SU-DHL-6 (cell line): ENCODE results near the gene TCF12.

Source experiments
- H2AFZ ChIP-seq: fragments of 200-600 bp; sonication (generic); 2 replicates; pipeline ENCODE4 v1.6.1; 2014; ENCODE audit warnings: low read depth, mild to moderate bottlenecking, moderate library complexity, mixed read lengths, antibody characterized with exemption, low read length; ENCODE audit not compliant: severe bottlenecking
- H3F3A ChIP-seq: fragments of 200-600 bp; shearing (Covaris generic); 2 replicates; pipeline ENCODE4 v1.6.0; 2016; ENCODE audit warnings: antibody characterized with exemption, mild to moderate bottlenecking; ENCODE audit not compliant: insufficient read depth
- H3K27ac ChIP-seq: fragments of 200-600 bp; sonication (generic); 2 replicates; pipeline ENCODE4 v1.5.1; 2016; ENCODE audit warnings: low read depth, mild to moderate bottlenecking, low read length, moderate library complexity, mixed read lengths
- H3K27me3 ChIP-seq: fragments of 200-600 bp; sonication (generic), shearing (Covaris generic); 2 replicates; pipeline ENCODE4 v1.6.0; 2014; ENCODE audit warnings: mild to moderate bottlenecking, low read length
- H3K36me3 ChIP-seq: fragments of 200-600 bp; sonication (generic); 2 replicates; pipeline ENCODE4 v1.6.1; 2014; ENCODE audit warnings: mild to moderate bottlenecking, low read length, mixed read lengths
- H3K4me2 ChIP-seq: fragments of 300-600, 200-600 bp; shearing (Covaris generic), sonication (generic); 2 replicates; pipeline ENCODE4 v1.6.0; 2014; ENCODE audit warnings: low read length, low read depth, mild to moderate bottlenecking; ENCODE audit not compliant: poor library complexity, severe bottlenecking
- H3K4me3 ChIP-seq: fragments of 200-600 bp; sonication (generic); 2 replicates; pipeline ENCODE4 v1.5.1; 2014; ENCODE audit warnings: antibody characterized with exemption, low read length, mild to moderate bottlenecking, mixed read lengths; ENCODE audit not compliant: insufficient read depth, poor library complexity, severe bottlenecking
- H3K79me2 ChIP-seq: fragments of 200-600 bp; sonication (generic); 2 replicates; pipeline ENCODE4 v1.6.1; 2014; ENCODE audit warnings: mild to moderate bottlenecking, low read length, moderate library complexity; ENCODE audit not compliant: insufficient read depth
- H3K9ac ChIP-seq: fragments of 200-600 bp; sonication (generic); 2 replicates; pipeline ENCODE4 v1.7.0; 2014; ENCODE audit warnings: mild to moderate bottlenecking, low read length
- H3K9me2 ChIP-seq: fragments of 200-600 bp; sonication (generic); replicated peaks from 2 replicates; pipeline ENCODE4 v1.6.1; 2014; ENCODE audit warnings: low read length; ENCODE audit not compliant: insufficient read depth
- H3K9me3 ChIP-seq: fragments of 200-600 bp; sonication (generic); 2 replicates; pipeline ENCODE4 v1.6.1; 2014; ENCODE audit warnings: low read length, mixed read lengths; ENCODE audit not compliant: insufficient read depth
- H4K20me1 ChIP-seq: fragments of 200-600 bp; sonication (generic); 2 replicates; pipeline ENCODE4 v1.6.1; 2014; ENCODE audit warnings: low read depth, mild to moderate bottlenecking, antibody characterized with exemption, low read length, moderate library complexity, mixed read lengths
- CTCF ChIP-seq: fragments of 200-600 bp; sonication (generic); IDR thresholded peaks from one replicate; pipeline ENCODE4 v1.5.1; 2017; ENCODE audit warnings: antibody characterized with exemption, mild to moderate bottlenecking, low read length, moderate library complexity; ENCODE audit not compliant: insufficient read depth, poor library complexity, severe bottlenecking
- EZH2phosphoT487 ChIP-seq: fragments of 200-600 bp; sonication (generic), shearing (Covaris generic); conservative IDR thresholded peaks from 2 replicates; pipeline ENCODE4 v1.6.1; 2018; ENCODE audit warnings: mild to moderate bottlenecking, antibody characterized with exemption, low read length, moderate library complexity, mixed read lengths

TCF12 gene

GRCh38 chr15:57147621-57148020, 229.2 kb downstream of the TCF12 start:
- no peaks in the 10 kb centered on the region for H3K9me2 ChIP-seq
- H3K36me3 ChIP-seq, result peaks cover 6% of the 10 kb centered on the region; the same call in 1 of the 2 replicates
- no peaks in the 10 kb centered on the region for H3K79me2 ChIP-seq
- no peaks in the 10 kb centered on the region for H4K20me1 ChIP-seq
- H2AFZ ChIP-seq, result no peak overlapping the region
- no peak overlapping the region for H3K27ac ChIP-seq
- H3K4me2 ChIP-seq, result no peak overlapping the region
- H3F3A ChIP-seq, result 0 out of 2 replicates have a peak, but pooled peaks cover 8% of the 10 kb centered on the region
- no peak overlapping the region for H3K9ac ChIP-seq
- H3K9me3 ChIP-seq, result no peaks in the 10 kb centered on the region
- TF ChIP-seq EZH2phosphoT487 (no peak), CTCF (no peak)
- no peak overlapping the region for H3K4me3 ChIP-seq
- H3K27me3 ChIP-seq, result no peaks in the 10 kb centered on the region

- H3K4me2 ChIP-seq, result no peak overlapping the region
- H3K27me3 ChIP-seq, result no peaks in the 10 kb centered on the region
- no peaks in the 10 kb centered on the region for H3K79me2 ChIP-seq
- TF ChIP-seq EZH2phosphoT487 (no peak), CTCF (no peak)
- H2AFZ ChIP-seq, result no peak overlapping the region
- H3K27ac ChIP-seq, result no peak overlapping the region
- no peaks in the 10 kb centered on the region for H4K20me1 ChIP-seq
- no peaks in the 10 kb centered on the region for H3K9me2 ChIP-seq
- H3K4me3 ChIP-seq, result no peak overlapping the region
- 0 out of 2 replicates have a peak, but pooled peaks cover 8% of the 10 kb centered on the region for H3F3A ChIP-seq
- no peak overlapping the region for H3K9ac ChIP-seq
- H3K9me3 ChIP-seq, result no peaks in the 10 kb centered on the region
- H3K36me3 ChIP-seq, result peaks cover 7% of the 10 kb centered on the region; the same call in 1 of the 2 replicates
Measured at GRCh38 chr15:57148262-57148661, 229.8 kb downstream of the TCF12 start.

- Histone ChIP-seq H3F3A (0 out of 2 replicates have a peak, but pooled peaks cover 8% of the 10 kb centered on the region), H3K9me2 (no peaks in the 10 kb centered on the region), H3K79me2 (no peaks in the 10 kb centered on the region), H3K27me3 (no peaks in the 10 kb centered on the region), H3K9me3 (no peaks in the 10 kb centered on the region), H3K4me2 (no peak overlapping the region), H2AFZ (no peak overlapping the region), H3K27ac (no peak overlapping the region), H3K4me3 (no peak overlapping the region), H3K9ac (no peak overlapping the region), H4K20me1 (no peaks in the 10 kb centered on the region), H3K36me3 (peaks cover 7% of the 10 kb centered on the region; the same call in 1 of the 2 replicates)
- TF ChIP-seq EZH2phosphoT487 (no peak), CTCF (no peak)
Measured at GRCh38 chr15:57149196-57149595, 230.8 kb downstream of the TCF12 start.
